ENCODE results near the gene DOK6.

DNA sequence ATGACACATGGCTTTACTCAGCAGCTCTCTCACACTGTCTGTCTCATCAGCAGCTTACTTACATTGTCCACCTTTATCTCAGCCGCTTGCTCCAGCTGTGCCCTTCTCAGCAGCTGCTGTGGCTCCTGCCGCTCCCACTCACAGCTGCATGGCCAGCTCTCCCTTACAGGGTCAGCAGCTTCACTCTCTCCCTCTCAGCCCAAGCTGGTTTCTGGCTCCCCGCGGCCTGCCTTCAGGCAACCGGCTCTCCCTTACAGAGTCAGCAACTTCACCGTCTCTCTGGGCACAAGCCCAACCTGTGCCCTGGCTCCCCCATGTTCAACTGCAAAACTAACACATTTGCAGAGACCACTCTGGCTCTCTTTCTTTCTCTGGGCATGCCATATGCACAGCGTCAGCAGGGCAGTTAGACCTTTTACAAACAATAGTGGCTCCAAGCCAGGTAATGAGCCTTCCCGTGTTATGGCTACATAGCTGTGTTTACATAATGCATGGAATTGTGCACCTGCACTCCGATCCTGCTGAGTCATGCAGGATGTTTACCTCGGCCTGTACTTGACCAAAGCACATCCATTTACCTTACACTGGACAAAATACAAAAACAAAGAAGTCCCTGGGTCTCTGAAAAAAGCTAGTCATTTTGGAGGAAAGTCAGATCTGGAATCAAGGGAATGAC lies 167.3 kb downstream of the DOK6 start:
- TF ChIP-seq, protein P1, sequence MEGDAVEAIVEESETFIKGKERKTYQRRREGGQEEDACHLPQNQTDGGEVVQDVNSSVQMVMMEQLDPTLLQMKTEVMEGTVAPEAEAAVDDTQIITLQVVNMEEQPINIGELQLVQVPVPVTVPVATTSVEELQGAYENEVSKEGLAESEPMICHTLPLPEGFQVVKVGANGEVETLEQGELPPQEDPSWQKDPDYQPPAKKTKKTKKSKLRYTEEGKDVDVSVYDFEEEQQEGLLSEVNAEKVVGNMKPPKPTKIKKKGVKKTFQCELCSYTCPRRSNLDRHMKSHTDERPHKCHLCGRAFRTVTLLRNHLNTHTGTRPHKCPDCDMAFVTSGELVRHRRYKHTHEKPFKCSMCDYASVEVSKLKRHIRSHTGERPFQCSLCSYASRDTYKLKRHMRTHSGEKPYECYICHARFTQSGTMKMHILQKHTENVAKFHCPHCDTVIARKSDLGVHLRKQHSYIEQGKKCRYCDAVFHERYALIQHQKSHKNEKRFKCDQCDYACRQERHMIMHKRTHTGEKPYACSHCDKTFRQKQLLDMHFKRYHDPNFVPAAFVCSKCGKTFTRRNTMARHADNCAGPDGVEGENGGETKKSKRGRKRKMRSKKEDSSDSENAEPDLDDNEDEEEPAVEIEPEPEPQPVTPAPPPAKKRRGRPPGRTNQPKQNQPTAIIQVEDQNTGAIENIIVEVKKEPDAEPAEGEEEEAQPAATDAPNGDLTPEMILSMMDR (IDR thresholded peaks at IDR 0.05), result no peak
- no peak for TF ChIP-seq POLR2A (IDR thresholded peaks at IDR 0.05)
